Measurements from ENCODE around the gene DYRK3. TPM values are rescaled to one million over a fixed set of nuclear protein-coding genes. Genes with fewer than 3 reads are reported as not detected.
"Not testable (repeated sequence)": the region's sequence is repeated elsewhere in the genome, so short reads cannot be mapped to it uniquely, and the experiment has no call there.

DYRK3 gene
- total RNA-seq, 1 experiment from 2014 or later = 30.5 TPM

DNA sequence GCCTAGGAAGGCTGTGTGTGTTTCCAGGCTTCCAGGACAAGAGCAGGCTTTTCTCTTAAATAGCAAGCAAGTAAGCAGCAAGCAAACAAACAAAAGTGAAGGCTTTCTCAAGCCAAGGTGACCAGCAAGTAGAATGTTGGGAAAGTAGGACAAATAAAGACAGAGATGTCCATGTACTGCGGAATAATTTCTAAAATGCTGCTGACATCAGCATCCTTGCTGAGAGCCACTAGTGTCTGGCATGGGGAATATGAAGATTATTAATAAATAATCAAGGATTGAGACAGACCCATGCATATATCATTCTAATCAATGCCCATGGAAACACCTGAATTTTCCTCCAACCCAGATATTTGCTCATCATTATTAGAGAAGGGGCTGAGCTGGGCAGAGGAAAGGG lies 6.4 kb upstream of the DYRK3 start:
- DNase-seq (ENCODE audit: low read depth) = no peak

DNA sequence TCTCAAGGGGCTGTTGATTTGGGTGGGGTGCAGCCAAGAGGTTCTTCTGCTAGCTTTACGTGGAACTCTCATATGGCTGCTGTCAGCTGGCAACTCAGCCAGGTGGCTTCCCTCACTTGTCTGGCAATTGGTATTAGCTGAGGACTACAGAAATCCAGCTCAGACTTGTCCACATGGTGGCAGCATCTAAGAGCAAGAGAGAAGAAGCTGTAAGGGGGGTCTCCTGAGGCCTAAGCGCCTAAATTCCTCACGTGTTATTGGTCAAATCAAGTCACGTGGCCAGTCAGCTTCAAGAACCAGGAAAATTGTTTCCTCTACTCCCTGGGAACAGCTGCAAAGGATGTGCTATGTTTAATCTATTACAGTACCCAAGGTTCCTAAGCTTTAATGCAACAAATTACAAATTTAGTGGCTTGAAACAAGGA lies 4.2 kb upstream of the DYRK3 start:
- DNase-seq (ENCODE audit: low read depth) = peak; percentile 98

- peak; percentile 93 for DNase-seq (ENCODE audit: low read depth)
These were observed 1.6 kb upstream of the DYRK3 start for GRCh38 chr1:206633708-206634121.

DNA sequence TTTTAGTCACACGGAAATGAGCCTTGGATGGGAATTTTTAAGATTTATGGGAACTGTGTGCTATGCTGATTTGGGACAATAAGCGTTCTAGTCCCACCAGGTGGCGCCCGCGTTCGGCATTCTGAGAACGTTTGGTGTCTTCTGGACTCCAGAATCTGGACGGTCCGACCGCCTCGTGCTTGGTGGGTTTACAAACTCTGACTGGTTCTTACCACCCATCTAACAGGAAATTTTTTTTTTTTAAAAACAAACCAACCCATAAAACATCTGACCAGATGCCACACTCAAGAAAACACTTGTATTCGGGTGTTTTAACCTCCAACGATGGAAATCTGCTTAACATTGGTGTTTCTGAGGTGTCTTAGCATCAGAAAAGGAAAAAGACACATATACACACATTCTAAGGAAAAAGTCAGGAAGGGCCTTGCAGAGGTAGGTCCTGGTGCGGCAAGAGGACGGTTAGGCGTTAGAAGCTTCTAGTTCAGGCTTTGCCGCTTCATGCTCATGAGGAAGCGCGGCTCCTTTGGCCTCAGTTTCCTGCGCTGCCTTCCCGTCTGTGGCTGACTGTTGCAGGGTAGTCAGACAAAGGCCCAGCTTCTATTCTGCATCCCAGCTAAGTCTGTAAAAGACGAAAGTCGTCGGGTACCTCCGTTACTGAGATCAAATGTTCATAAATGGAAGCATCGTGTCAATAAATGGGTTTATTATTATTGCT lies 814 bp upstream of the DYRK3 start:
- peak; percentile 93 for DNase-seq (ENCODE audit: low read depth)

GRCh38 chr1:206635978-206636345 lies 626 bp downstream of the DYRK3 start:
- no peak for DNase-seq (ENCODE audit: low read depth)

GRCh38 chr1:206636671-206637070 lies 1.3 kb downstream of the DYRK3 start:
- DNase-seq (ENCODE audit: low read depth) = no peak

- DNase-seq (ENCODE audit: low read depth) = no peak
These were observed 2.3 kb downstream of the DYRK3 start for GRCh38 chr1:206637605-206638004.

DNA sequence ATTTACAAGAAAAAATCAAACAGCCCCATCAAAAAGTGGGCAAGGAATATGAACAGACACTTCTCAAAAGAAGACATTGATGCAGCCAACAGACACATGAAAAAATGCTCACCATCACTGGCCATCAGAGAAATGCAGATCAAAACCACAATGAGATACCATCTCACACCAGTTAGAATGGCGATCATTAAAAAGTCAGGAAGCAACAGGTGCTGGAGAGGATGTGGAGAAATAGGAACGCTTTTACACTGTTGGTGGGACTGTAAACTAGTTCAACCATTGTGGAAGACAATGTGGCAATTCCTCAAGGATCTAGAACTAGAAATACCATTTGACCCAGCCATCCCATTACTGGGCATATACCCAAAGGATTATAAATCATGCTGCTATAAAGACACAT lies 6.7 kb downstream of the DYRK3 start:
- not testable (repeated sequence) for DNase-seq (ENCODE audit: low read depth)

DNA sequence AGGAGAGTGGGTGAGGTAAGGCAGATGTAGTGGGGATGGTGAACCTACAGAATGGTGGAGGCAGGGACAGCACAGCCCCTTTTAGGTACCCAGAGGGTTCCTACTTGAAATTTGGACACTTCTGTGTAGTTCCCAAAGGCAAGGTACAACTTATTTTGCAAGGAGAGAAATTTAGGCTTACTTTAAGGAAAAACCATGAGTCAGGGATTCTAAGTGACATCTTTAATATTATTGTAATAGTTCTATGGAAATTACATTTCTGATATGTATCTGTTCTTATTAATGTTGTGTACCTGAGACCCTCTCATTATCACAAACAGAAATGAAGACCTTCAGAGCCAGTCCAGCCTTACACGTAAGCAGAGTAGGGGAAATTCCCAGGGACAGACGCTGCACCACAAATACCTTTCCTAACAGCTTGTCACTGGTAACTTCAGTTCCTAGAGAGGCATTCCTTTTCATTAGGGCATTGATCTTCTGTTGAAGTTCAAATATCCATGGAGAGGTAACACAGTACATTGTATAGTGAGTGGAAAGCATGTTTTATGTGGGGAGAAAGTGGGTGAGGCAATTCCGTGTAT lies 7.9 kb downstream of the DYRK3 start:
- DNase-seq (ENCODE audit: low read depth) = no peak

DNA sequence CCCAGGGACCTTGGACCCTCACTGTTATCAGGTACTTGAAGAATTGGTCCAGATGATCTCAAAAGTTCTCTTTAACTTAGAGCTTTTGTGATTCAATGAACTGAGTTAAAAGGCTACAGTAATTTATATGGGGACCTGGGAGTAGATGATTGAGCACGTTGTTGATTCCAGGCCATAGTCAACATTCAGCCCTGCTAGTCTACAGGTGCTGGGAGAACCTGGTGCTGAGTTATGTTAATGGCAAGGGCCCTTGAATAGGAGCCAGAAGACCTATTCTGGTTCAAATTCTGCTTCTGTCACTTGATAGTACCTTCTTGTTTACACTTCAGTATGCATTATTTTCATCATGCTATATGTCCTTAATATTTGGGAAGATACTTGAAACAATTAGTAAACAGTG lies 11.2 kb downstream of the DYRK3 start:
- no peak for DNase-seq (ENCODE audit: low read depth)

GRCh38 chr1:206647224-206647623 lies 11.9 kb downstream of the DYRK3 start:
- no peak for DNase-seq (ENCODE audit: low read depth)

DNA sequence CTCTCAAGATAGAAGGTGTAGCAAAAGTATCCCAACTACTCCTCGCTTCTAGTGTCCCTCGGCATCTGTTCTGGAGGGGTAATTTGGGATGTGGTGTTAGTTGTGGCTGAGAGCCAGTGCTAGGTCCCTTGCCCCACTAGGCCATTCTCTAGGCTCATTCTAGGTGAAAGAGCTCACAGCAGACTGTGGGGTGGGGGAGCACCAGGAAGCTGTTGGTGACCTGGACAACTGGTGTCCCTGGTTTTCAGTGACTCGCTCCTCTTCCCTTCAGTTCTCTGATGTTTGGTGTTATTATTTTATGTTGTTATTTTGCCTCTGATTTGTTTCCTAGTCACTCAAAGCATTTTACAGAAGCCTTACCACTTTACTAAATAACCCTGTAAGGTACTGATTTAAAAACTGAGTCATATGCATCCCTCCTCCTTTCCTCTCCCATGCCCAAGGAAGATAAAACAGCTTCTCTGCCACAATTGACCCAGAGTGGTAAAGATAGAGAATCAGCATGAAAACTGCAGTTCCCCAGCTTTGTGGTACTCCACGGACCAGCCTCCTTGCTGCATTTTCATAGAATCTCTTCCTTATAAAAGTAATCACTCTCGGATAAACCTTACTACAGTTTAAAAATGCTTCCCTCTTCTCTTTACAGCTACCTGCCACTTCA lies 14.1 kb downstream of the DYRK3 start:
- DNase-seq (ENCODE audit: low read depth) = peak; percentile 45

GRCh38 chr1:206651014-206651413 lies 15.7 kb downstream of the DYRK3 start:
- DNase-seq (ENCODE audit: low read depth) = no peak

DNA sequence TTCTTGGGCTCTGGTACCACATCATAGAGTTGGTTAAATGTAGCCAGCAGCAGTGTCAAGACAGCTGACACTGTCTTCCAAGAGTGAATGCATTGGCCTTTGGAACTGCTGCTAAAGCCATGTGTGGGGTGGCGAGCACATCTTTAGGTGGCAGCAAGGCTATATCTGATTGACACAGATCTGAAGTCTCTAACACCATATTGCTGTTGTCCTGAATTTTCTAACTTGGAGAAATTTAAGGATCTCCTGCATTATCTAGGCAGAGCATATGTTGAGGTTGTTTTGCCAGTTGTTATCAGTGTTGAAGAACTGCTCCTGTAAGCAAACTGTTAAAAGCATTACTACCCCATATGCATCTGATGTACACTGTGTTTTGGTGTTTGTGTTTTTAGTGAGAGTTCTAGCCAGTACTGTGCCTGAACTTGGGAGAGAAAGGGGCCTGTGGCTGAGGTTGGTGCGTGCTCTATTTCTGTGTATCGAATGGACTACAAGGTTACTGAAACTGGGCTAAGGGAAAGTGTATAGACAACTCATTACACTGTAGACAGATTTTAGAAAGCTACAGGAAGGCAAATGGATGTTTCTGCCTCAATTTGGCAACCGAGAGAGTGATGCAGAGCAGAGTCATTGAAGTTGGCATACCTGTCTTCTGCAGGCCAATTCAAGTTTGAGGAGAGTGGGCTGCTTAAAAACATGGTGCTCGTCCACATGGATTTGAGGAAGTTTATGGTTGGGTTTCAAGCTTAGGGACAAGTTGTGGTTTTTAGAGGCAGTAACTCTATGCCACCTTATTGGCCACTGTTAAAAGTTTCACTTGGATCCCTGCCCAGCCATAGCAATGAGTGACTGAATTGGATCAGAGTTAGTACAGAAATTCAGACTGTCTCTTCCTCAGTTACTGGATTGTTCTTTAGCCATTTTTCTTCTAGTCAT lies 16.9 kb downstream of the DYRK3 start:
- peak; percentile 31 for DNase-seq (ENCODE audit: low read depth)

DNA sequence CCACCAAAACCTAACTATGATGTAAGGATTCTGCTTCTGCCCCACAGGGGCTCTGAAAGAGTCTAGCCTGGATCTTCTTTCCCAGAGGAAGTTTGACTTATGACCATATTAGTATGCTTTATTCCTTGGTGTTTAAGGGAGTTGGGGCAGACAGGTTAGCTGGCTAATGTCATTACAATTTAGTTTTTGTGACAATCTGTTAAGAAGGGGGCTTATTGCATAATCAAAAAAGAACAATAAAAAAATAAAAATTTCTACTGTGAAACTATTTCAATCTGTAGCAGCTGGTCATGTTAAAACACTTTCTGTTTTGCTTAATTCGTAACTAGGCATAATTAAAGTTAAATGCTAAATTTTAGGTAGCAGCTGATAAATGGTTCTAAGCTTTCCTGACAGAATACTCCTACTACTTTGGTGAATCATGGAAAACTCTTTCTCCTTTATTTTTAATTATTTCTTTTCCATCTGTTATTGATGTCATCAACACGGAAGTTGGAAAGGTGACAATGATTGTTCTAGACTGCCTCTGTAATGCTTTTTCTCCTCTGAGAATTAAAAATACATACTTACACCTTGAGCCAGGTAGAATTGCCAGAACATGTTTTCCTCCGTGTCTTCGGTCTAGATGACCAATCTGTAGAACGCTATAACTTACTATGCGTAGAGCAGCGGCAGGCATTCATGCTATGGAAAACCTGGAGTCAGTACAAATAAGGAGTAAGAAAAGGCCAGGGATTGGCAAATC lies 18.6 kb downstream of the DYRK3 start:
- no peak for DNase-seq (ENCODE audit: low read depth)

DNA sequence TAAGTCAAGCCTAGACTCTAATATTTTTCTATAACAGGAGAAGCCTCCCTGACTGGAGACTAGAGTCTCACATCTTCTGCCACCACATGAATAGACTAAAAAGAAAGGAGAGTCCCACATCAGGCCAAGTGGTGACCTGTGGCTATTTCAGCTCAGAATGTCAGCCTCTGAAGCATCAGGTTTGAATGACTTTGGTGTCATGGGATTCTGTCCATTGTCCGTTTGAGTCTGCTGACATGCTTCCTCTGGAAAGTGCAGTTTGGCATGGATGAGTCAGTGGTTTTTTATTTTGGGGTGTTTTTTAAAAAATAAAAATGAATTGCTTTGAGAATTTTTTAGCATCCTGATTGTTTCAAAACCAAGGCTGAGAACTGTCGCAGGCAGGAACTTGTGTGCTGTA lies 19.5 kb downstream of the DYRK3 start:
- no peak for DNase-seq (ENCODE audit: low read depth)

DNA sequence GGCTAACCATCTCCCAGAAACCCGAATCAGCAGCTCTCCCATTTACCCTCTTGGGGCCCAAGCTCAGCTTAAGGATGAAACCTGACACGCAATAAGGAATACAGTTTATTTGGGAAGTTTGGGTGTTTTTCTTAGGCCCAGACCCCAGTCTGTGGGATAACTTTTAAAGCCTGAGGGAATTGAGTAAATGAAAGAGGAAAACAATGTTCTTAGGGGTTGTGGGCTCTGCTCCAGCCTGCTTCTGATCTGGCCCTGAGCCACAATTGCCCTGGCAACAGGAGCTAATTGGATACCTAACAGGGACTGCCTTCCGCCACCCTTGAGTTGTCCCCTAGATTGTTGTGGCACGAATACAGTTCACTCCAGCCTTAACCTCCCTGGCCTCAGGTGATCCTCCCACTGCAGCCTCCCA lies 20.1 kb downstream of the DYRK3 start:
- no peak for DNase-seq (ENCODE audit: low read depth)

DNA sequence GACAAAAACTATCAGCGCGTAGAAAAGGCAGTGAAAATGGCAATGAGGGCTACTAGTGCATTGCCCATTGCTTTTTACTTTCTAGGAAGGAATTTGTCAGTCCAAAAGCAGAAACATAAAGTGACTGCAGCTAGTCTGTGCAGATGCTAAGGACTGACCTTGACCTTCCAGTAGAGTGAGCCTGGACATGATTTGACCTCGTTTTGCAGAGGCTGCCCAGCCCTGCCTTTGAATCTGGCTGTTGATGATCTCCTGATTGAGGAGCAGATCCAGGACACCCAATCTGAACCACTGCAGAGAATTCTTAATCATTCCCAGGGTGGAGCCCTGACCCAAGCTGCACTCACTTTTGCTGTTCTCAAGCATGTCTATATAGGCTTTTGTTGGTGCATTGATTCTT lies 21.6 kb downstream of the DYRK3 start:
- no peak for DNase-seq (ENCODE audit: low read depth)

DNA sequence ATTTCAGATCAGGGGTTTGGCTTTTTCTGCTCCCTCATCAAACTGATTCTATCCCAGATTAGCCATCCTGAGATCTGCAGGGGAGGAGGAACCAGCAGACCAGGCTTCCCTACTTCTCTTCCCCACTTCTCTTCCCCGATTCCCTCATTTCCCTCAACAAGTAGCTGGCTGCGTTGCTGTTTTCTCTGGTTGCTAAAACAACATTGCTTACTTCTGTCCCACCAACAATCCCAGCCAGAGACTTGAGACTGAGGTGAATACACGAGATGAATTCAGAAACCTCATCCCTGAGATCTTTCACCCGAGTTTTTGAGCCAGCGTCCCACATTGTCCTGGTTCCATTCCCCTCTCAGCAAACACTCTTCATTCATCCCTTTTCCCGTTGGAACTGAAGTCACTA lies 22.4 kb downstream of the DYRK3 start:
- DNase-seq (ENCODE audit: low read depth) = no peak

DNA sequence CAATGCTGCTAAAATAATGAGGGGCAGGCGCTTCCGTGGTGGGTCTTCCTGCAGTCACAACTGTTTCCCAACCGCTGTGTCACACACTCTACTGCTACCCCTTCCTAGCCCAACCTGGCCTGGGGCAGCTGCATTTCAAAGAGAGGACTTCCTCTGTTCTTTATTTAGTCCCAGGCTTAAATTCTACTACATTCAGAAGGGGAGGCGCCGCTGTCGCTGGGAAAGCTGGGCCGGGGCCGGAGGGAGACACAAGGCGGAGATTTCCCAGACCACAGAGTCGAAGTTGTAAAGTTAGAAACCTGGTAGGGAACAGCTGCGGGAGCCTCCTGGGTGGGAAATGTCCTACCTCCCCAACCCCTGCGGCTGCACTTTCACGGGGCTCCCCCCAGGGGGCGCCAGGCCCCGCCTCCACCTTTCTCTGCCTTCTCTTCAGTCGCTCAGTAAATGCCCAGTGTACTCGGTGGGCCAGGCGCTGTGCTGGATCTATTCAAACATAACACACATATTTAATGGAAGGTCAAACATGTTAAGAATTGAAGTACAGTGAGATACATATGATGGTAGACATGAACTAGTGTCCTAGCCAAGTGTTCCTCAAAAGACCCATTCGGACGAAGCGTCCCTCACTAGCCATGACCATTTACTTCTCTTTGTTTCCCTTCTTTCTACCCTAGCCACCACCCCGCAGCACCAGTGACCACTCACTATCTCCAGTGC lies 23.1 kb downstream of the DYRK3 start:
- DNase-seq (ENCODE audit: low read depth) = peak; percentile 54

GRCh38 chr1:206658981-206659273 lies 23.6 kb downstream of the DYRK3 start:
- no peak for DNase-seq (ENCODE audit: low read depth)

All from LHCN-M2 (cell line).